Hair follicular keratinocyte (primary cell): ENCODE data around the gene HADHB. TPM values are rescaled to one million over a fixed set of nuclear protein-coding genes. Genes with fewer than 3 reads are reported as not detected.

ENCODE experiments used
- total RNA-seq: library from RNA; depleted of rRNA; stranded (reverse); fragments of >200 nt; gene quantifications from 2 replicates; pipeline ENCODE4 v1.2.3, GENCODE V29; 2015

Gene HADHB
- 79.0 and 102 TPM in 2 replicates for total RNA-seq

GRCh38 chr2:26244309-26245230 is at the start of gene HADHB, which contains the start of gene HADHA:
HADHB (plus strand) TSS chr2:26244939; CDS start chr2:26254255, 9,316 bp downstream.
HADHA (minus strand) TSS chr2:26244632; CDS start chr2:26244596, 36 bp downstream.

Other genes starting within 250 kb of the HADHB start
- 92.9 and 113 TPM in 2 replicates for gene RAB10, start 210.9 kb upstream of the HADHB start, total RNA-seq
- 0.19 and 0.94 TPM in 2 replicates for gene GAREM2, start 71.9 kb upstream of the HADHB start, total RNA-seq
- 129 and 148 TPM in 2 replicates for gene HADHA, start 307 bp upstream of the HADHB start, total RNA-seq
- 24.4 and 24.7 TPM in 2 replicates for gene SELENOI, start 101.2 kb downstream of the HADHB start, total RNA-seq
- 0.08 TPM in 1 of 2 replicates, not detected in the other for gene ADGRF3, start 101.8 kb downstream of the HADHB start, total RNA-seq
- not detected in 2 replicates for gene DRC1, start 157.0 kb downstream of the HADHB start, total RNA-seq
- gene OTOF, start 233.2 kb downstream of the HADHB start, total RNA-seq: not detected in 2 replicates